Stimulated activated CD8-positive, alpha-beta memory T cell treated with anti-CD3 and anti-CD28 coated beads, Interleukin-4, amount 100 ng/mL, for 24 hours (primary cell): ENCODE data around the gene STK32C.

Experiments
- DNase-seq: peaks from one replicate; pipeline ENCODE4 v3.0.0-alpha.2; 2020; ENCODE audit warnings: low read depth

Gene STK32C

GRCh38 chr10:132265890-132266496, 41.8 kb downstream of the STK32C start:
- DNase-seq = no peak

- no peak for DNase-seq
Measured at GRCh38 chr10:132264966-132265889, 42.5 kb downstream of the STK32C start.

- DNase-seq = no peak
Measured at GRCh38 chr10:132264306-132264950, 43.3 kb downstream of the STK32C start.

GRCh38 chr10:132263866-132264265, 43.9 kb downstream of the STK32C start:
- DNase-seq = no peak

- no peak for DNase-seq
Measured at GRCh38 chr10:132259702-132260482, 47.9 kb downstream of the STK32C start.

- DNase-seq = no peak
Measured at GRCh38 chr10:132258423-132258822, 49.3 kb downstream of the STK32C start.

- DNase-seq = no peak
Measured at GRCh38 chr10:132257907-132258306, 49.8 kb downstream of the STK32C start.

- peak; percentile 46 for DNase-seq
Measured at GRCh38 chr10:132257271-132257670, 50.5 kb downstream of the STK32C start.

- DNase-seq = no peak
Measured at GRCh38 chr10:132256866-132257265, 50.9 kb downstream of the STK32C start.

GRCh38 chr10:132255489-132256344, 52.0 kb downstream of the STK32C start:
- no peak for DNase-seq

- DNase-seq = no peak
Measured at GRCh38 chr10:132254841-132255240, 52.9 kb downstream of the STK32C start.

- DNase-seq = no peak
Measured at GRCh38 chr10:132253092-132253687, 54.6 kb downstream of the STK32C start.

GRCh38 chr10:132252412-132252811, 55.3 kb downstream of the STK32C start:
- DNase-seq = no peak

GRCh38 chr10:132251928-132252327, 55.8 kb downstream of the STK32C start:
- DNase-seq = no peak

GRCh38 chr10:132250481-132251475, 57.0 kb downstream of the STK32C start:
- DNase-seq = no peak

- no peak for DNase-seq
Measured at GRCh38 chr10:132249824-132250375, 57.9 kb downstream of the STK32C start.

GRCh38 chr10:132249226-132249724, 58.5 kb downstream of the STK32C start:
- DNase-seq = no peak

- peak; percentile 14 for DNase-seq
Measured at GRCh38 chr10:132248455-132249225, 59.1 kb downstream of the STK32C start.
